ENCODE results near the gene TLR4.

- TF ChIP-seq CEBPB (IDR thresholded peaks at IDR 0.05; ENCODE audit: low read depth, low read length) (no peak), MAZ (IDR thresholded peaks at IDR 0.05; ENCODE audit: borderline replicate concordance, low read depth, low read length) (no peak), RCOR1 (IDR thresholded peaks at IDR 0.05; ENCODE audit: insufficient replicate concordance, low read length) (no peak), SMC3 (IDR thresholded peaks at IDR 0.05; ENCODE audit: low read depth, low read length) (no peak), ELK1 (IDR thresholded peaks at IDR 0.05; ENCODE audit: borderline replicate concordance, low read depth, low read length) (no peak)
These were observed 53.5 kb downstream of the TLR4 start for GRCh38 chr9:117757561-117758190.
